Stimulated activated CD4-positive, alpha-beta T cell treated with anti-CD3 and anti-CD28 coated beads, Interleukin-1b, Interleukin-23, amount 100 ng/mL, for 4 hours (primary cell): Measurements from ENCODE around the gene VPS26A.

Source experiments
- DNase-seq, 2 donors: peaks; one replicate each; pipeline ENCODE4 v3.0.0-alpha.2; 2020; ENCODE audit warnings: low read depth in 2 of 2

The VPS26A gene

GRCh38 chr10:69123747-69124562 is at the start of gene VPS26A:
Gene VPS26A, plus strand, starts transcription at chr10:69124178. Its CDS starts 100 bp downstream, at chr10:69124278.
- DNase-seq: peak; percentile 98 to 99

GRCh38 chr10:69074532-69074931 is 49.4 kb upstream of the VPS26A start:
- DNase-seq: no peak

GRCh38 chr10:69075431-69075830 is 48.5 kb upstream of the VPS26A start:
- no peak for DNase-seq

- no peak for DNase-seq
Observed at GRCh38 chr10:69078311-69078710, 45.7 kb upstream of the VPS26A start.

GRCh38 chr10:69080226-69080625 is 43.8 kb upstream of the VPS26A start:
- DNase-seq: no peak

DNA sequence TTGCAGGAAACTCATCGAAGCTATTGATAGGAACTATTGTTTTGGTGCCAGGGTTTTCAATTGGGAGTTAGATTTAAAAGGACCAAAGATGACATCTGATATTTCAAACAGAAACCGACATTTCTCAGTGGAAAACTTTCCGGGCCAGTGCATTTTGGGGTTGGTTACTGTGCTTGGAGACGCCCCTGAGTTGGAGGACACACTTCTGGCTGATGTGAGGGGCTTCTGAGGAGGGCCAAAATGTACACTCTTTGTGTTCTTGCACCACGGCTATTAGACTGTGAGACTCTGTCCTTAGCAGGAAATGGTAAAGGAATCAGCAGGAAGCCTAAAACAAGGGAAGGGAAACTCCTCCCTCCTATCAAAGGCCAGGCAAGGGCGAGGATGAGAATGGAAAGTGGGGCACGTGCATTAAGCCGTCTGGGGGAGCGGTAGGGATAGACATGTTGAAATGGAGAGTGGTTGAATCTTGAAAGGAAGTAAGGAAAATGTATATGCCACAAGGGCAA is 37.9 kb upstream of the VPS26A start:
- DNase-seq: no peak

- DNase-seq: peak in 1 of 2 donors; percentile 59
Observed at GRCh38 chr10:69087590-69088470, 36.1 kb upstream of the VPS26A start, which contains the start of gene SRGN. Gene SRGN, plus strand, starts transcription at chr10:69088103. Its CDS starts 55 bp downstream, at chr10:69088158.

DNA sequence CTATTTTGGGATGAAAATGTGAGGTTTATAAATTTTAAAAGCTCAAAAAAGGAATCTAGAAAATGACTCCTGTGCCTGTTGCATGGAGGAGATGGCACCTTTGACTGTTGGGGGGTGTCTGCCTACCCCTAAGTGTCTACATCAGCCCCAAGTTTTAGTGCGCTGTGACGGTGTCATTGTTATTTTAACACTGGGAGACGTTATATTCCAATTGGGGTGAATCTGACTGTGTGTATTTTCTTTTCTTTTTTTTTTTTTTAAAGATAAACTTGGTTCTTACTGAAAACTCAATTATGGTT is 35.6 kb upstream of the VPS26A start:
- no peak for DNase-seq

GRCh38 chr10:69088801-69089501 is 35.0 kb upstream of the VPS26A start:
- DNase-seq: peak in 1 of 2 donors; percentile 45

DNA sequence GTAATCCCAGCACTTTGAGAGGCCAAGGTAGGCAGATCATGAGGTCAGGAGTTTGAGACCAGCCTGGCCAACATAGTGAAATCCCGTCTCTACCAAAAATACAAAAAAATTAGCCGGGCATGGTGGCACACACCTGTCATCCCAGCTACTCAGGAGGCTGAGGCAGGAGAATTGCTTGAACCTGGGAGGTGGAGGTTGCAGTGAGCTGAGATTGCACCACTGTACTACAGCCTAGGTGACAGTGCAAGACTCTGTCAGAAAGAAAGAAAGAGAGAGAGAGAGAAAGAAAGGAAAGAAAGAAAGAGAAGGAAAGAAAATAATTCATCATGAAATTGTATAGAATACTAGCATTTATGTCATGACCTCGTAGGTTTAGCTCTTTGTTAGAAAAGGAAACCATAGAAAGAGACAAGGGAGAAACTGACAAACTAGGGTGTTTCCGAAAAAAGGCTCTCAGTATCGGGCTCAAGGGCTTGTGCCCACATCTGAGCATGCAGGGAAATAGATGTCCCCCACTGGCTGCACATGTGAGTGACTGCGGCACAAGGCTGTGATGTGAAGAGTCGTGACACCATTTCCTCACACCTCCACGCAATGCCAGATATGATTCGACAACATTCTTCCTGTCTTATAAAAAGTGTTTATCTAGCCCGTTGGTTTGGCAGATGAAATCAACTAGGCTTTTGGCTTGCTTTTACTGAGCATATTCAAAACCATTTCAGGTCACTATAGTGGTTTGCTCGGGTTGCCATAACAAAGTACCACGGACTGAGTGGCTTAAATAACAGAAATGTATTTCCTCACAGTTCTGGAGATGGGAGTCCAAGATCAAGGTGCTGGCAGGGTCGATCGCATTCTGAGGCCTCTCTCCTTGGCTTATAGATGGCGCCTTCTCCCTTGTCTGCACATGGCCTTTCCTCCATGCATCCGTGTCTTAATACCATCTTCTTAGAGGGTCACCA is 34.1 kb upstream of the VPS26A start:
- peak; percentile 53 to 55 for DNase-seq

GRCh38 chr10:69090685-69091084 is 33.3 kb upstream of the VPS26A start:
- DNase-seq: no peak

GRCh38 chr10:69091143-69091651 is 32.8 kb upstream of the VPS26A start:
- DNase-seq: no peak

GRCh38 chr10:69092959-69093850 is 30.8 kb upstream of the VPS26A start:
- peak; percentile 41 to 79 for DNase-seq

DNA sequence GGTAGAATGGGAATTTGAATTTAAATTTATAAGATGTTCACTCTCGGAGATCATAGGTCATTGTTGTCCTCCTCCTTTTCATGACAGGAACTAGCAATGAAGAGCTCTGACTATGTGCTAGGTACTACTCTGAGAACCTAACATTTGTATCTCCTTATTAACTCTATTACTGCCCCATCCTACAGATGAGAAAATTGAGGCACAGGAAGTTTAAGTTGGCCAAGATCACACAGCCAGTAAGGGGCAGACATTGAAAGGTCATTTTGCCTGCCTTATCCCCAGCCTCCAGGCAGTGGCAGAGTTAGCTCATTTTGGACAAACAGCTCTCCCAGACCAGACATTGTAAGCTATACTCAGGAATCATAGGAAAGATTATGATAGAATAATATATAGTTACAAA is 30.0 kb upstream of the VPS26A start:
- DNase-seq: no peak

DNA sequence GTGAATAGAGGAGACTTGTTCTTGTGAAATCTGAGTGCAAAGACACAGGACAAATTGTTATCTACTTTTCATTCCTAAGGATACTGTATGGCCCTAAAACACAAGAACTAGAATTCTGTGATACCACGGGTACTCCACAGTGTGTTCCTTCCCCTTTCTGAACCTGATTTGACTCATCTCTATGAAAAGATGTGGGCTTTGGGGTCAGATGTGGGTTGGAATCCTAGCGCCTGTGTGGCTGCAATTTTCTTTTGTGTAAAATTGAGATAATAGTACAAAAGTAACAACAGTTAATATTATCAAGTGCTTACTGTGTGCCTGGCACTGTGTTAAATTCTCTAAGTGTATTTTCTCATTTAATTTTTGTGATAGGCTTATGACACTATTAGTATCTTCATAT is 27.9 kb upstream of the VPS26A start:
- no peak for DNase-seq

- DNase-seq: no peak
Observed at GRCh38 chr10:69097729-69098128, 26.2 kb upstream of the VPS26A start.

GRCh38 chr10:69100136-69100872 is 23.7 kb upstream of the VPS26A start:
- DNase-seq: no peak

DNA sequence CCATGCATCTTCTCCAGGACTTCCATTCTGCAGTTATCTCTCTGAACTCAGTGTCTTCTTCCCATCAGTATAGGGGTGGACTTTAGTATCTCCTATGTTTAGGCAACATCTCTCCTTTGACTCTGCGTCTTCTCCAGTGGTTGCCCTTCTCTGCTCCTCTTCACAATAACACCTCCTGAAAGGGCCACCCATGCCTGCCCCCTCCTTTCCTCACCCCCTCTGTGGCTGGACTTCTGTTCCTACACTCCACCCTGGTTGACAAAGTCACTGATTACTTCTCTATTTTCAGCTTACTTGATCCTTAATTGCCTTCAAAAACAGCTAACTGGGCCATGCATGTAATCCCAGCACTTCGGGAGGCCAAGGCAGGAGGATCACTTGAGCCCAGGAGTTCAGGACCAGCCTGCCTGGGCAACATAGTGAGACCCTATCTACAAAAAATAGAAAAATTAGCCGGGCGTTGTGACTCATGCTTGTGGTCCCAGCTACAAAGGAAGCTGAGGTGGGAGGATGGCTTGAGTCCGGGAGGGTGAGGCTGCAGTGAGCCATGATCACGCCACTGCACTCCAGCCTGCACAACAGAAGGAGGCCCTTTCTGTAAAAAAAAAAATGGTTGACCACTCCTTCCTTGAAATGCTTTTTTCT is 22.4 kb upstream of the VPS26A start:
- DNase-seq: no peak
